ENCODE data around the gene S100A1.
"Not testable (repeated sequence)": the region's sequence is repeated elsewhere in the genome, so short reads cannot be mapped to it uniquely, and the experiment has no call there.

S100A1 gene

GRCh38 chr1:153627715-153628626 is at the start of gene S100A1:
Gene S100A1, plus strand, starts transcription at chr1:153628434. Its CDS starts 2,088 bp downstream, at chr1:153630522.
- intact Hi-C loops (cut with DNase I) = loop anchor here (2.0 kb wide), 1 partner anchor 51 kb away; no protein-coding TSS in a partner anchor
- peak; percentile 50 to 92 (median 76) for DNase-seq

- intact Hi-C loops (cut with DNase I) = no loop called here
- DNase-seq = no peak
Observed at GRCh38 chr1:153578490-153578889, 49.7 kb upstream of the S100A1 start.

GRCh38 chr1:153578936-153579335 is 49.3 kb upstream of the S100A1 start:
- intact Hi-C loops (cut with DNase I) = no loop called here
- no peak for DNase-seq

GRCh38 chr1:153582836-153583235 is 45.4 kb upstream of the S100A1 start:
- DNase-seq; intact Hi-C loops (cut with DNase I): not testable (repeated sequence)

- intact Hi-C loops (cut with DNase I); DNase-seq: not testable (repeated sequence)
Observed at GRCh38 chr1:153583514-153583913, 44.7 kb upstream of the S100A1 start.

- intact Hi-C loops (cut with DNase I) = no loop called here
- no peak for DNase-seq
Observed at GRCh38 chr1:153583976-153584375, 44.3 kb upstream of the S100A1 start.

GRCh38 chr1:153585006-153585405 is 43.2 kb upstream of the S100A1 start:
- intact Hi-C loops (cut with DNase I) = no loop called here

GRCh38 chr1:153586347-153586746 is 41.9 kb upstream of the S100A1 start:
- no peak for DNase-seq
- intact Hi-C loops (cut with DNase I) = no loop called here

More at GRCh38 chr1:153585006-153585405, 43.2 kb upstream of the S100A1 start:
- DNase-seq = peak in 1 of 42 donors; percentile 56

GRCh38 chr1:153587314-153587713 is 40.9 kb upstream of the S100A1 start:
- intact Hi-C loops (cut with DNase I) = no loop called here
- DNase-seq = no peak

GRCh38 chr1:153588033-153588432 is 40.2 kb upstream of the S100A1 start:
- intact Hi-C loops (cut with DNase I); DNase-seq: not testable (repeated sequence)

- intact Hi-C loops (cut with DNase I) = no loop called here
- no peak for DNase-seq
Observed at GRCh38 chr1:153588482-153588881, 39.8 kb upstream of the S100A1 start.

GRCh38 chr1:153592748-153593147 is 35.5 kb upstream of the S100A1 start:
- intact Hi-C loops (cut with DNase I) = no loop called here
- DNase-seq = no peak

- DNase-seq = no peak
- intact Hi-C loops (cut with DNase I) = no loop called here
Observed at GRCh38 chr1:153597206-153597605, 31.0 kb upstream of the S100A1 start.

- DNase-seq = peak in 2 of 42 donors; percentile 19 to 35
- intact Hi-C loops (cut with DNase I) = no loop called here
Observed at GRCh38 chr1:153598309-153599172, 29.7 kb upstream of the S100A1 start.

GRCh38 chr1:153599847-153600246 is 28.4 kb upstream of the S100A1 start:
- intact Hi-C loops (cut with DNase I) = no loop called here
- DNase-seq = no peak

- no peak for DNase-seq
- intact Hi-C loops (cut with DNase I) = no loop called here
Observed at GRCh38 chr1:153602749-153603148, 25.5 kb upstream of the S100A1 start.

GRCh38 chr1:153606194-153606593 is 22.0 kb upstream of the S100A1 start:
- no peak for DNase-seq
- intact Hi-C loops (cut with DNase I) = no loop called here

GRCh38 chr1:153607381-153607780 is 20.9 kb upstream of the S100A1 start:
- DNase-seq = no peak
- intact Hi-C loops (cut with DNase I) = no loop called here

GRCh38 chr1:153608089-153608682 is 20.0 kb upstream of the S100A1 start:
- intact Hi-C loops (cut with DNase I) = no loop called here
- no peak for DNase-seq
